HG02610 (cell line): Measurements from ENCODE around the gene ABCC4.

Experiments
- ATAC-seq: cut with Tn5 transposase; IDR thresholded peaks from one replicate; pipeline ENCODE4 v1.9.1; 2021; ENCODE audit warnings: mild to moderate bottlenecking, moderate library complexity; ENCODE audit not compliant: unreplicated experiment

The ABCC4 gene, protein sequence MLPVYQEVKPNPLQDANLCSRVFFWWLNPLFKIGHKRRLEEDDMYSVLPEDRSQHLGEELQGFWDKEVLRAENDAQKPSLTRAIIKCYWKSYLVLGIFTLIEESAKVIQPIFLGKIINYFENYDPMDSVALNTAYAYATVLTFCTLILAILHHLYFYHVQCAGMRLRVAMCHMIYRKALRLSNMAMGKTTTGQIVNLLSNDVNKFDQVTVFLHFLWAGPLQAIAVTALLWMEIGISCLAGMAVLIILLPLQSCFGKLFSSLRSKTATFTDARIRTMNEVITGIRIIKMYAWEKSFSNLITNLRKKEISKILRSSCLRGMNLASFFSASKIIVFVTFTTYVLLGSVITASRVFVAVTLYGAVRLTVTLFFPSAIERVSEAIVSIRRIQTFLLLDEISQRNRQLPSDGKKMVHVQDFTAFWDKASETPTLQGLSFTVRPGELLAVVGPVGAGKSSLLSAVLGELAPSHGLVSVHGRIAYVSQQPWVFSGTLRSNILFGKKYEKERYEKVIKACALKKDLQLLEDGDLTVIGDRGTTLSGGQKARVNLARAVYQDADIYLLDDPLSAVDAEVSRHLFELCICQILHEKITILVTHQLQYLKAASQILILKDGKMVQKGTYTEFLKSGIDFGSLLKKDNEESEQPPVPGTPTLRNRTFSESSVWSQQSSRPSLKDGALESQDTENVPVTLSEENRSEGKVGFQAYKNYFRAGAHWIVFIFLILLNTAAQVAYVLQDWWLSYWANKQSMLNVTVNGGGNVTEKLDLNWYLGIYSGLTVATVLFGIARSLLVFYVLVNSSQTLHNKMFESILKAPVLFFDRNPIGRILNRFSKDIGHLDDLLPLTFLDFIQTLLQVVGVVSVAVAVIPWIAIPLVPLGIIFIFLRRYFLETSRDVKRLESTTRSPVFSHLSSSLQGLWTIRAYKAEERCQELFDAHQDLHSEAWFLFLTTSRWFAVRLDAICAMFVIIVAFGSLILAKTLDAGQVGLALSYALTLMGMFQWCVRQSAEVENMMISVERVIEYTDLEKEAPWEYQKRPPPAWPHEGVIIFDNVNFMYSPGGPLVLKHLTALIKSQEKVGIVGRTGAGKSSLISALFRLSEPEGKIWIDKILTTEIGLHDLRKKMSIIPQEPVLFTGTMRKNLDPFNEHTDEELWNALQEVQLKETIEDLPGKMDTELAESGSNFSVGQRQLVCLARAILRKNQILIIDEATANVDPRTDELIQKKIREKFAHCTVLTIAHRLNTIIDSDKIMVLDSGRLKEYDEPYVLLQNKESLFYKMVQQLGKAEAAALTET (N-terminal part only)

DNA sequence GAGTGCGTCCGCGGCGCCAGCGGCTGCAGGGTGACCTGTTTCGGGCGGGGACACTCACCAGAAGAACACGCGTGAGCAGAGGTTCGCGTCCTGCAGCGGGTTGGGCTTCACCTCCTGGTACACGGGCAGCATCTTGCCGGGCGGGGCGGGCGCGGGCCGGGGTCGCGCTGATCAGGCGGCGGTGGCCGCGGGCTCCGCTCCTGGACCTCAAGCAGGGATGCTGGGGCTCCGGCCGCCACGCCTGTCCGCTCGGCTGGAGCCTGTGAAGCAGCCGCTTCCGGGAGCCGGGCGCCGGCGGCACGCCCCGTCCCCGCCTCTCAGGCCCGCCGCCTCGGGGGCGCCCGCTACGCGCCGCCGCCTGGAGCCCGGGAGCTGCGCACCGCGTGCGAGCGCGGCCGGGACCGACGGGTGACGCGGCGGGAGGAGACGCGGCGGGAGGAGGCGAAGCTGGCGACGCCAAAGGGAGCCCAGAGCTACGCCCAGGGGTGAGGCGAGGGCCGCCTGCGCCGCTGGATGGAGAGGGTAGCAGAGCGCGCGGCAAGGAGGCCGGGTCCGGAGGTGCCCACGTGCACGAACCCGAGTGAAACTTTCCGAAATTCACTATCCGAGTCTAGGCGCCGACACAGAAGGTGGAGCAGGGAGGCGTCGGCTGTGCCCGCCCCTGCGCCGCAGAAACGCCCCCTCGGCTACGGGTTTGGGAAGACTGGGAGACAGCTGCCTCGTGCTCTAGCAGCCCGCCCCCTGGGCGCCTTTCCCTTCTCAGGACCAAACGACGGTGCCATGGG is at the start of gene ABCC4:
ABCC4 (minus strand) TSS at position 269 of the 785 bp plus-strand sequence; CDS start at position 132, 137 bp downstream.
- peak; percentile 91 for ATAC-seq

DNA sequence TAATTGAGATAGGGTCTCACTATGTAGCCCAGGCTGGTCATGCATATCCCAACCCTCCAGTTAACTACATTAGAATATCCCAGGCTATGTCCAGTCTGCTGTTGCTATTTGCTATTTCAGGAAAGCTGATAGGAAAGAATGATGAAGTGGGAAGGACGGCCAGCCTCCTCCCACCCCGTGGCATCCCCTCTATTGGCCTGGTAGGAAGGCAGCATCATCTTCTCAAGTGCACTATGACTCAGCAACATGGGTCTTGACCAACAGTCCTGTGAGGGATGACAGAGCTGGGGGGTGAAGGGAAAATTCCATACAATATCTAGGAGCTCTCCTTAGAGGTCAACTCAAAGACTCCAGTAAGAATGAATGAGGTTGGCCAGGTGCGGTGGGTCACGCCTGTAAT is 48.0 kb upstream of the ABCC4 start:
- no peak for ATAC-seq

DNA sequence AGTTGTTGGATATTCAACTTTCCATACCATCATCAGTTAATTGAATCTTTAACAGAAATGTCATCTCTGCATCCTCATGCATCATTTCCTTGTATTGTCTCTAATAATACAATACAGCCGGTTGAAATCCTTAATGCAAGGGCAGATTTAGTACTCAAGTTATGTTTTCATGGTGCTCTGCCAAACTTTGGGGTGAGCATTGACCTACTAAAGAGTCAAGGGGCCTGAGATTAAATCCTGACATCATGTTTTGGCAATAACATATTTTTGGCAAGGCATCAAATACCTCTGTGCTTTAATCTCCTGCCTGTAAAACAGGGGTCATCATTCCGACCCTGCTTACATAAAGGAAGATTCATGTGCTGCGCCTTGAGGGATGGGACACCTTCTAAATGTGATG is 42.7 kb upstream of the ABCC4 start:
- no peak for ATAC-seq

DNA sequence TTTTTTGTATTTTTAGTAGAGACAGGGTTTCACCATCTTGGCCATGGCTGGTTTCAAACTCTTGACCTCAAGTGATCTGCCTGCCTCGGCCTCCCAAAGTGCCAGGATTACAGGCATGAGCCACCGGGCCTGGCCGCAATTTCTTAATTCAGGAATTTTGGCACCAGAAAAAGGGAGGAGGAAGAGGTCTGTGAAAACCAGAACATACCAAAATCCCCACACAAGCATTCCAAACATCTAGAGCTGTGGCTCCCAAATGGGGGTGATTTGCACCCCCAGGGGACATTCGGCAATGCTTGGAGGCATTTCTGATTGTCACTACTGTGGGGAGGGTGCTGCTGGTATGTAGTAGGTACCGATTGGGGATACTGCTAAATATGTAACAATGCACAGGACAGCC is 40.2 kb upstream of the ABCC4 start:
- no peak for ATAC-seq

DNA sequence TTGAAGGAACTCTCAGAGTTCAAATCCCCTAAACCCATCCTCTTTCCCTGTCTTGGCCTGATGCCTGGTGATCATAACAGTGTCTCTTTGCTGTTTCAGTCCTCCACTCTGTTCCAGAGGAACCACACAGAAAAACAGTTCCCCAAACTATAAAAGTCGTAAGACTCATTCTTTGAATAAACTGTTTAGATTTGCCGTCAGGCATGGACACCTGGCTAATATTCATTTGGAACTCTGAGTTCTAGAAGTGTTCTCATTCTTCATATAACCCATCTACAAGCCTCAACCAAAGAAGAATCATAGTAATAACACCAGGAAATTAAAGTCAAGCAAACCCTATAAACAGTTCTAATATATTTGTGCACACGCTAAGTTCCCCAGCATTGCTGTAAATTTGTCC is 37.7 kb upstream of the ABCC4 start:
- no peak for ATAC-seq

DNA sequence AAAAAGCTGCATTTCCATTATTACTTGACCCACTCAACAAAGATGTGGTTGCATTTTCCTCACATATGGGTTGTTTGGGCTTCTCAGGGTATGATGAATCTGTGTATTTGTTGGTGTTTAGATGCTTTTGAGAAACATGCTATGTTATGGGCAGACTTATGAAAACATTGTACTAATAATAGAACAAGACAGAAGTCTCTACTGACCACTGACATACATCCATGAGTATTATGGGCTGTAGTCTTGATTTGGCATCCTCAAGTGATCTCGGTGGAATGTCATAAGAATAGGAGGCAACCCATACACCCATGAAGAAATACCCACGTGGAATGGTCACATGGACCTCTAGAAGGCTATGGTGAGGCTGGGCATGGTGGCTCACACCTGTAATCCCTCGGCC is 36.3 kb upstream of the ABCC4 start:
- ATAC-seq, result no peak

DNA sequence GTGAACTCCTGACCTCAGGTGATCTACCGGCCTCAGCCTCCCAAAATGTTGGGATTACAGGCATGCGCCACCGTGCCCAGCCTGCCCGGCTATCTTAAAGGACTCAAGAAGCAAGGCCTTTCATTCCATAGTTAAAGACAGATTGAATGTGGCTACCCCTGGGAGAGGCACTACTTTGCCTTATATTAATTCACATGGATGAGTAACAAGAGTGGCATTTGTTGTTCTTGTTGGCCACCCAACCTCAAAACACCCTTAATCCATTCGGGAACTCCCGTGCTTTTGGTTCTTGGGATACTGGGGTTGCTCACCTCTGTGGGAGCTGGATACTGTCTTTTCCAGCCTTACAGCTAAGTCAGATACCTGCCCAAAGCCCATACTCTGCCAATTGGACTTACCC is 34.4 kb upstream of the ABCC4 start:
- ATAC-seq, result no peak

DNA sequence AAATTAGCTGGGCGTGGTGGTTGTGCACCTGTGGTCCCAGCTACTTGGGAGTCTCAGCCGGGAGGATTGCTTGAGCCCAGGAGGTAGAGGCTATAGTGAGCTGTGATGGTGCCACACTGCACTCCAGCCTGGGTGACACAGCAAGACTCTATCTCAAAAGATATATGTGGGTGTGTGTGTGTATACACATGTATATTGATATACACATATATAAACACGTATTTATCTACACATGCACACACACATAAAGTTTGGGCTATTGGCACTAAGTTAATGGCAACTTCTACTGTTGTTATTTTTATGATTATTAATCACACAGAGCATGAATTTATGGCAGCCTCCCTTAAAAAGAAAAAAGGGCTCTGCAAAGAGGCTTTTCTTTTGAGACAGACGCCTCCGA is 27.1 kb upstream of the ABCC4 start:
- ATAC-seq, result no peak

DNA sequence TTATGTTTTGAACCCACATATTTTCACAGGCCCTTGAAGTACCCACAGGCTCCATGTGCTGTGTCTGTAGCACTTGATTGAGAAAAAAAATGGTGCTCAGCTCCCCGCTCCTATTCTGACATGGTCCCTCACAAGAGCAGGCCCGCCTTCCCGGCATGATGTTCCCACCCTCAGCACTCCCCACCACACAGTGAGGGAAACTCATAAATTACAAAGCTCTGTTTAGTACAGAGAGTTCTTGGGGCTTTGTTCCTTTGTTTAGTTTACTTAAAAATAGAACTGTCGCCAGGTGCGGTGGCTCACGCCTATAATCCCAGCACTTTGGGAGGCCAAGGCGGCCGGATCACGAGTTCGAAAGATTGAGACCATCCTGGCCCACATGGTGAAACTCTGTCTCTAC is 25.9 kb upstream of the ABCC4 start:
- ATAC-seq, result no peak

DNA sequence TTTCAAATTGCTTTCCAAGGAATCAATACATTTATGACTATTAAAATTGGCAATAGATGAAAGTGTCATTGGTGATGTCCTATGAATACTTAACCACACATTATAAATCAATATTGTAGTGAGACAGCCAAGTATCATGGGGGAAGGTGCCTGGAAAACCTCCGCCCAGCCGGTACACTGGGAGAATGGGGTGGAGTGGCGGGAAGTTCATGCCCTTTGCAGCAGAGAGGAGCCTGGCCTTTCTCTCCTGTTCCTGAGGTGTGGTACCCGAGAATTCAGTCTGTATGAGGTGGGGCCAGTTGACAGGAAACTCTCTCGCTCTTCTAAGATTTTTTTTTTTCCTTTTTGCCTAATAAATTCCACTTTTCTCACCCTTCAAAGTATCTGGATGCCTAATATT is 25.4 kb upstream of the ABCC4 start:
- ATAC-seq, result no peak

DNA sequence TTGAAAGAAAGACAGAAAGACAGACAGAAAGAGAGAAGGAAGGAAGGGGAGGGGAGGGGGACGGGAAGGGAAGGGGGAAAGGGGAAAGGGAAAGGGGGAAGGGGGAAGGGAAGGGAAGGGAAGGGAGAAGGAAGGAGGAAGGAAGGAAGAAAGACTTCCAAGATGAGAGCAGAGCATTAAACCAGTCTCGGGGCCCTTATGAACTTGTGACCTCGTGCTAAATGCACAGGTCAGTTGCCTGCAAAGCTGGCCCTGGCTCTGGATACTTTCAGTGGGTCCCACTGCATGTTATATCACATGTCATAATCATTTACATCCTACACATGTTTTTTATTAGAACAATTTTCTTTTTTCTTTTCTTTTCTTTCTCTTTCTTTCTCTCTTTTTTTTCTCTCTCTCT is 24.2 kb upstream of the ABCC4 start:
- ATAC-seq, result no peak

DNA sequence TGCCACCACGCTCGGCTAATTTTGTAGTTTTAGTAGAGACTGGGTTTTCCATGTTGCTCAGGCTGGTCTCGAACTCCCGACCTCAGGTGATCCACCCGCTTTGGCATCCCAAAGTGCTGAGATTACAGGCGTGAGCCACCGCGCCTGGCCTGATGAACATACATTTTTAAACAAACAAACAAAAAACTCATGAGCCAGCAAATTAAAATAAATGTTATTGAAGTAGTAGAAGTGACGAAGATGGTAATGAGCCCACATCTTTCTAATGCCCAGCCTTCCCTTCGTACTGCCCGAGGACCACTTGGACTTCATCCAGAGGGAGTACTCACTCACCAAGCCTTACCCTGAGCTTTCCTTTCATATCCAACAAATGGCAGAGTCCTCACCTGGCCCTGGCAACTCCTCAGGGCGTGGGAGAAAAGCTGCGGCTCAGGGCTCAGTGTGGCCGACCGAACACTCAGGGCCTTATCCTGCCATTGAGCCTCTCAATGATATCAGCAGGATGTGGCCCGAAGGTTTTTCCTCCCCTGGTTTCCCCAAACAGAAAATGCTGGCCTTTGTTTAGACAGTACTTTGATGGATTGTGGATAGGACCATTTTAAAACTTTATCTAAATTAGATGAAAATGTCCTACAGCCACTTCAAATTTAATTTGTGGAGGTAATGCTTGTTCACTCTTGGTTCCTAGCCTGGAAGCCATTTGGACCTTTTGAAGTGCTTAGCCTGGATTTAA is 22.8 kb upstream of the ABCC4 start:
- ATAC-seq, result no peak

DNA sequence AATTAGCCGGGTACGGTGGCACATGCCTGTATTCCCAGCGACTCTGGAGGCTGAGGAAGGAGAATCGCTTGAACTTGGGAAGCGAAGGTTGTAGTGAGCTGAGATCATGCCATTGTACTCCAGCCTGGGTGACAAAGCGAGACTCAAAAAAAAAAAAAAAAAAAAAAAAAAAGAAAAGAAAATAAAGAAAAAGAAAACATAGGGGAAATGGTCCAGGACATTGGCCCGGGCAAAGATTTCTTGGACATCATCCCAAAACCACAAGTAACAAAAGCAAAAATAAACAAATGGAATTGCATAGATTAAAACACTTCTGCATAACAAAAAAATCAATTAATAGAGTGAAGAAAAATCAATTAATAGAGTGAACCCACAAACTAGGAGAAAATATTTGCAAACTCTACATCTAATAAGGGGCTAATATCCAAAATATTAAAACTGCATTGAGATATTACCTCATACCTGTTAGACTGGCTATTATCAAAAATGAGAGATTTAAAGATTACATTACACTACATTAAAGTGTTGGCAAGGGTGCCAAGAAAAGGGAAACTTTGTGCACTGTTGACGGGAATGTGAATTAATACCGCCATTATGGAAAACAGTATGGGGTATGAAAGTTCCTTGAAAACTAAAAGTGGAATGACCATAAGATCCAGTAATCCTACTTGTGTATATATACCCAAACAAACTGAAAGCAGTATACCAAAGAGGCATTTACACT is 18.5 kb upstream of the ABCC4 start:
- no peak for ATAC-seq

DNA sequence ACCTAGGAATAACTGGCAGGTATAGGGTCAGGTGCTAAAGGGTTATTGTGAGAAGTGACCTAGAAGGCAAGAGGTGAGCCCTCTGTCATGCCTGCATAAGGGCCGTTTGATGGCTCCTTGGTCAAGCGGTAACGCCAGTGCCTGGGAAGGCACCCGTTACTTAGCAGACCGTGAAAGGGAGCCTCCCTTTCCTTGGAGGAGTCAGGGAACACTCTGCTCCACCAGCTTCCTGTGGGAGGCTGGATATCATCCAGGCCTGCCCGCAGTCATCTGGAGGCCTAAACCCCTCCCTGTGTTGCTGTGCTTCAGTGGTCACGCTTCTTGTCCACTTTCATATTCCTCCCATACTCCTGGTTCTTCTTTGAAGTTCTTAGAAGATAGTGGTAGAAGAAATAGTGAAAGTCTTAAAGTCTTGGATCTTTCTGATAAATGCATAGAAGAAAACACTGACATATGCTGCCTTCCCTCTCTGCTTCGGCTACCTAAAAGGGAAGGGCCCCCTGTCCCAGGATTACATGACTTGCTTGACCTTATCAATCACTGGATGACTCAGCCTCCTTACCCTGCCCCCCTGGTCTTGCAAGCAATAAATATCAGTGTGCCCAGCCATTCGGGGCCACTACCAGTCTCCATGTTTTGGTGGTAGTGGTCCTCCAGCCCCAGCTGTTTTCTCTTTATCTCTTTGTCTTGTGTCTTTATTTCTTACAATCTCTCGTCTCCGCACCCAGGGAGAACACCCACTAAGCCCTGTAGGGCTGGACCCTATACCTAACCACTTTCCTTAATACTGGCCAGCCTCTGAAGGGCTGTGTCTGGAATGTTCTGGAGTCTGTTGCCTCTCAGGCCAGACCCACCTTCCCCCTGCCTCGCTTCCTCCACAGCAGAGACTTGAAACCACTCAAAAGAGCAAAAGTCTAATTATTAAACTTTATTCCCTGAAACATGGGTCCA is 16.1 kb upstream of the ABCC4 start:
- ATAC-seq, result no peak

DNA sequence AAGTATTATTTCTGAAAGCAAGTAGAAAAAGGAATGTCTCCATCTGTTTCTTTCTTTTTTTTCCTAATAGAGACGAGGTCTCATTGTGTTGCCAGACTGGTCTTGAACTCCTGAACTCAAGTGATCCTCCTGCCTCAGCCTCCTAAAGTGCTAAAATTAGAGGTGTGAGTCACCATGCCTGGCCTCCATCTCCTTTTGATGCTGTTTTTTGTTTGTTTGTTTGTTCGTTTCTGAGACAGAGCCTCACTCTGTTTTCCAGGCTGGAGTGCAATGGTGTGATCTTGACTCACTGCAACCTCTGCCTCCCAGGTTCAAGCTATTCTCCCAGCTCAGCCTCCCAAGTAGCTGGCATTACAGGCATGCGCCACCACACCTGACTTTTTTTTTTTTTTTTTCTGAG is 14.5 kb upstream of the ABCC4 start:
- ATAC-seq, result no peak

DNA sequence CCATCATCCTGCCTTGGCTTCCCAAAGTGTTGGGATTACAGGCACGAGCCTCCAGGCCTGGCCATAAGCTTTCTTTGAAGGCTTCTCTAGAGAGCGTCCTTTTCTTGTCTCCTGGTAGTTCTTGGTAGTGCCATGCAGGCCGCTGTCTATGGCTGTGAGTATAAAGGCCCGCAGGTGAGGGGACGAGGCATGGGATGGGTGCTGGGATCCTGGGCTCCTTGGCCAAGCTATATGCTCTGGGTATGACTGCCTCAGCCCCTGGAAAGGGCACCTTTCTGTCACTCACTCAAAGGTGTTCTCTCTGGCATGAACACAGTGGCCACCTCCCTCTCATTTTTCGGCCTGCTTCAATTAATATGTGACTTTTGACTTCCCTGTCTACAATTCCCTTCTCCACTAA is 6.3 kb upstream of the ABCC4 start:
- ATAC-seq, result no peak

DNA sequence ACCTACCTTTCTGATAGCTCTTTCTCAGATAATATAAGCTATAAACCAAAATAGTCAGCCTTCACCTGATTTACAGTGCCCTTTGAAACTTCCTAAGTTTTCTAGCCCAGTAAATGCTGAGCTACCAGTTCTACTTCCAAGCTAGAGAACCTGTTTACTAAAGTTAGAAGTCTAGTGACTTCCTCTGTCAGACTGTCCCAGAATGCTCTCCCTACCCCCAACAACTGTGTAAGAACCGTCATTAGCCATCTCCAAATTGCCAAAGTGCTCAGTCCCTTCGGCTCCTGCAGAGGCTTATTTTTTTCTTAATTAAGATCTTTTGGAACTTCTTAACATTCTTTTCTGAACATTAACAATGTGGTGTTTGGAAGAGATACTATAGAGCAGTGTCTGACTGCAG is 3.2 kb upstream of the ABCC4 start:
- ATAC-seq, result no peak

DNA sequence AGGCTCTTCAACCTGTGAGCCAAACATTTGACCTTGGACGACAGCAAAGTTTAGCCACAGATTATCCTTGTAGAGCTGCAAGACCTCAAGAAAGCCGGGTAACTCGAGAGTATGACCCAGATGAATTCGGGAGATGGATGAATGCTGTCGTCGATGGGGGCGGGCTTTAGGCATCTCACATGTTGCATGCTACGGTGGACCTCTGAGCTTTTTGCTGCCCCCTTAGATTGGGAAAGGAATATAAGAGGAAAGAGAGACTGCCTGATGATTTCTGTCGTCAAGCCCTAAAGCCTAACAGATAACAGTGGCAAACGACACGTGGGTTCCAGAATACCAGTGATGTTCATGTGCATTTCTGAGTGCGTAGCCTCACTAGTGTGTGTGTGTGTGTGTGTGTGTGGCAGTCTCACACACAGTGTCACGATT is 730 bp upstream of the ABCC4 start:
- no peak for ATAC-seq
